GM08714 (cell line): ENCODE measurements around the gene CALML5.

Experiments
- H3K4me3 ChIP-seq: fragments of 200-500 bp; sonication (Bioruptor generic); 2 replicates; pipeline ENCODE4 v1.5.1; 2014; ENCODE audit warnings: mild to moderate bottlenecking, low read length, inconsistent platforms
- ZNF274 ChIP-seq: IDR thresholded peaks from 2 replicates; pipeline ENCODE4 v1.6.1; 2012; ENCODE audit warnings: mild to moderate bottlenecking, low read depth, low read length

CALML5 gene

DNA sequence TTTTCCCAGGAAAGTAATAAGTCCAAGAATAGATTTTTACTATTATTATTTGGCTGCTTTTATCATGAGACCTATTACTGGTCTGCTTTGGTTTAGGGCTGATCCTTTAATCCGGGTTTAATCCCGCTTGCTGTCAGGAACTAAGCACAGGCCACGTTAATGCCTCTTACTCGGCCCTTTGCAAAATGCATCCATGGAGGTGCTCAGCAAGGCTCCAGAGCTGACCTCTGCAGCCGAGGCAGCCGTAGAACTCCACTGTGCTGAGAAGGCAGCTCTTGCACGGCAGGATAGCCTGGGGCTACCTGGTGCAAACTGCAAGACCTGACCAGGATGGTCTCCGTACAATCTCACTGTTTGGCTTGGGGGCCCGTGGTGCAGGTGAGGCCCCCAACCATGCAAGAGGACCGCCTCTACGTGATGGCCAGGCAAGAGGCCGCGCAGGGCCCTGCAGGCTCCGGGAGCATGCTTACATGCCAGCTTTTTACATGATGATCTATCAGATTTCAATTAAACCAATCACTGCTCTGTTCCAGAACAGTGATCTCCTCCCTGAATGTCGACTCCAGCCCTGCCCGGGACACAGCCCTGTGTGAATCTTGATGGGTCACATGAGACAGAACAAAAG is 15.0 kb upstream of the CALML5 start:
- H3K4me3 ChIP-seq, result no peak overlapping the region

DNA sequence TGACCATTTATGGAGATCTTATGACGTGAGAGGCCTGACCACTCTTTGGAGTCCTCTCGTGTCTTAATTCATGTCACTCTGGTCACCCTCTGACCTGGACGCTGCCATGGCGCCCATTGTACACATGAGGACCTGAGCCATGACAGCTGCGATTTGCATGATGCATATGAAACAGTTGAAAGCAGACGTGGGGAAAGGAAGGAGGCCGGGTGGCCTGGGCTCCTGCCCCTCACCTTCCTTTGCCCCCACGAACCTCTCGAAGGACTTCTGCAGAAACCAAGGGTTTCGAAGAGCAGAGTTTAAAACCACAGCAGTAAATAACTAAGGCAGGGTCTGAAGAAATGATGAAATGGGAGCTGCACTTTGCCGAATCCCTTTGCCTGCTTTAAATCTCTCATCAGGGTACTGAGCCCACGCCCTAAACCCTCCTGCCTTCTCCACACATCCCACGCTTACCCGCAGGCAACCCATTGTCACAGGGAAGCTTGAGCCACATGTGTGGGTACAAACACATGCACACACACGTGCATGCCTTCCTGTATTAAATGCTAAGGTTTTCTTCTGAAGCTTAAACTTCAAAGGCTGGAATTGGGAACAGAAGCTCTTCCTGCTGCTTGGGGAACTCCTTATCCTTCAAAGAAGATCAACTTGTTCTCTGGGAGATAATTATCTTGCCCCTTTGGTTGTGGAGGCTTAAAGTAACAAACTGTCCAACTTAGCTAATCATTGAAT is 13.7 kb upstream of the CALML5 start:
- no peak for TF ChIP-seq ZNF274
- no peak overlapping the region for H3K4me3 ChIP-seq

More for the DNA sequence above, 15.0 kb upstream of the CALML5 start:
- TF ChIP-seq ZNF274, result no peak

DNA sequence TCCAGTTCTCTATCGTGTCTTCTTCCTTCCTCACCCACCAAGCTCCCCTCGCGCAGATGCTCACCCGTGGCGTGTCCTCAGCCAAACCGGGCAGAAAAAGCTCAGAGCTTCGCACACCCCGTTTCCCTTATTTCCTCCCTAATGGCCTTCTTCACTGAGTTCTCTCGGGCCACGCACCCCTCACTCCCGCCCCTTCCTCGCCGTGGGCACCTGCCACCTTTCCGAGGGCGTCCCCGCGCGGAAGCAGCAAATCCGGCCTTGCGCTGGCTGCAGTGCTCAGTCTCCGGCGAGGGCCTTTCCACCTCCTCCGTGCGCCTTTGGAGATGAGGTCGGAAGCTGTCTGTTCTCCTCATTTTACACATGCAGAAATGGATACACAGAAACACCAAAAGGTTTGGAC is 13.0 kb upstream of the CALML5 start:
- H3K4me3 ChIP-seq, result no peak overlapping the region
- TF ChIP-seq ZNF274, result no peak

DNA sequence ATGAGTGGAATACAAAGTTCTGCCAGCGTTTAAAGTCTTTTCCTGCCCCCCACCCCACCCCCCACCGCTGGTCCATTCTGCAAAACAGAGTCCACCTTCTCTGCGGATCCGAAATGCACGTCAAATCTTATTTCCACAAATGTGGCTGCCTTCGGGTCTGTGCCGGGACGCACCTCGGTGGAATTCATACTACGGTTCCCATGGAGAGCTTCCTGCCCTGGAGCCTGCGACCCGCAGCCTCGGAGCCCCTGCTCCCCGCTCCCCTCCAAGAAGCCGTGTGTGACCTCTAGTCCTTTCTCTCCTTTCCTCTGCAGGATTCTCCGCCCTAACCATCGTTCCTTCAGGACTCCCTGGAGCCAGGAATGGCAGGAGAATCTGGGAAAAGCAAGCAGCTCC is 12.5 kb upstream of the CALML5 start:
- no peak for TF ChIP-seq ZNF274
- no peak overlapping the region for H3K4me3 ChIP-seq

DNA sequence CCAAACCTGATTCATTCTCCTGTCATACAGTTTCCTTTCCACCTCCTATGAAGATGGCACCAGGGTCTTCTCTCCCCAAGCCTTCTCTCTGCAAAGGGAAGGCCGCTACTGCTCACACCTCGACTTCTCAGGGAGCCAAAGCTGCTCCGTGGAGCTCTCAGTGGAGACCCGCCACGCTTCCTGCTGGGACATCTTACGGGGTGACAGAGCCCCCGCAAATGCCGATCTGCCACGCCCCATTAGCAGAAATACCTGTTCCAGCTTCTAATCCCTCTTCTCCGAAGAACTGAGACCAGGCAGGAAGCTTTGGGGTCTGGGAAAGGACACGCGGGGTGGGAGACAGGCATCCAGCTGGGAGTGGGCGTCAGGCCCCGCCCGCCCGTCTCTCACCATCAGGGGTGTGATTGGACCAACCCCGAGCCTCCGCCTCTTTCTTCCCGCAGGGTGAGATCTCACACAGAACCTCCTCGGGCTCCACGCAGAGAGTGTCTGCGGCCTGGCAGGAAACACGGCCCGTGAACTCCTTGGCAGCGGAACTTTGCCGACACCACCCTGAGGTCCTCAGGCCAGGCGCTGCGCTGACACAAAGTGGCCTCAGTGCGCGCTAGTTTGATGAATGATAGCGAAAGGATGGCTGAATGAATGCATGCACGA is 12.0 kb upstream of the CALML5 start:
- H3K4me3 ChIP-seq, result no peak overlapping the region
- no peak for TF ChIP-seq ZNF274

DNA sequence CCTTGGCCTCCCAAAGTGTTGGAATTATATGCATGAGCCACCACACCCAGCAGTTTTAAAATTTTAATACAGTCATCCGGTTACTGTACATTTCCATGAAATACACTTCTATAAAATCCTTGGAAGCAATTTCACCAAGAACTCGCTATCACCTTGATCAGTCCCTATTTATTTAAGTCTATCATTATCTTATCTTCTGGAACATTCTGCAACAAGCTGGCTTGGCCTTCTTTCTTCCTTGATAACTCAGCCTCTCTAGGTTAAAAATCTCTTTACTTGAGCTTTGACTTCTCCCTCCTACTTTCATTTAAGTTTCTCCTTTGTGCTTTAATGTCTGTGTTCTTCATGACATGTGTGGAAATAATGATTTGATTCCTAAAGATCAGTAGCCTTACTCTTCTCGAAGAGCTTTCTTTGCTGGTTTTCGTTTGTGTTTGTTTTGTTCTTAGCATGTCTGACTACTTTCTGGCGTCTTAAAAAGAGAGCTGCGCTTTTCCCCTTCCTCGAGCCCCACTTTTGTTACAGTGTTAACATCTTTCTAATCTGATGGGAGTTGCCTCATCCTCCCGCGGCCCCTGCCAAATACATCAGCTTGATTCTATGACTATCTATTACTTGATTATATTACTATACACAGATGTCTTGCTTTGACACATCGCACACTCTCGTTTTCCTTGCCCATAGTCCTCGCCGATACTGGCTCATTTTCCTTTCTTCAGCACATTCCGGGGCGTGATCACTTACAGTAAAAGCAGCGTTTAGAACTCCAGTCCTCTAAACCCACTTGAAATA is 11.1 kb upstream of the CALML5 start:
- no peak overlapping the region for H3K4me3 ChIP-seq
- no peak for TF ChIP-seq ZNF274

DNA sequence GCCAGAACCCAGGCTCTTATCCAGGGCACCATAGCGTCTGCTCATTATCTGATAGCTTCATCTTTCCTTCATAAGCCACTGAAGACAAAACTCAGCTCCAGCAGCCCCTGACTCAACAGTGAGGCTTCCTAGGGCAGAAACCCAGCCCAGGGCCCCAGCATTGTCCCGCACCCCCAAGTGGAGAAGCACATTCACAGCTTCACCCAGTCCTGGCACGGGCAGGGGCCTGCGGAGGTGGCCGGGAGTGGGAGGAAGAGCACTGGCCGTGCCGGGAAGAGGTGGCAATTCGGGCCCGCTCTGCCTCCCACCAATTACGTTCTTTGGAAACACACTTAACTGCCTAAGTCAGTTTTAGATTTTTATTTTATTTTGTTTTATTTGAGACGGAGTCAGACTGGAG is 10.3 kb upstream of the CALML5 start:
- H3K4me3 ChIP-seq, result no peak overlapping the region
- TF ChIP-seq ZNF274, result no peak

DNA sequence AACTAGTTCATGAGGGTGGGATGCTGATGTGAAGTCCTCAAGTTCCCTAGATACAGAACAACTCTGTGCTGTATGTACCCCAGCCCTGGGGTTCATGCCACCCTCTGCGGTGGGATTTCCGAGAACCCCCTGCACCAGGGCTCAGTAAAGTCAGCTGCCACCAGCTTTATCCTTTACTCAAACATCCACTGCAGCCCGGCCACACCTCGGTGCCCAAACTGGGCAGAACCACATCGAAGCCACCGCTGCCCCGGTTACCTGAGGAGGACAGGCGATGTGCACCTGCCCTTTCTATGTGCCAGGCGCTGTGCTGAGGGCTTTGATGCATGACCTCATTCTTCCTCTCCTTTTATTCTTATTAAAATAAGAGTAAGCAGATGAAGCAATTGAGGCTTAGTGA is 9.9 kb upstream of the CALML5 start:
- TF ChIP-seq ZNF274, result no peak
- no peak overlapping the region for H3K4me3 ChIP-seq

DNA sequence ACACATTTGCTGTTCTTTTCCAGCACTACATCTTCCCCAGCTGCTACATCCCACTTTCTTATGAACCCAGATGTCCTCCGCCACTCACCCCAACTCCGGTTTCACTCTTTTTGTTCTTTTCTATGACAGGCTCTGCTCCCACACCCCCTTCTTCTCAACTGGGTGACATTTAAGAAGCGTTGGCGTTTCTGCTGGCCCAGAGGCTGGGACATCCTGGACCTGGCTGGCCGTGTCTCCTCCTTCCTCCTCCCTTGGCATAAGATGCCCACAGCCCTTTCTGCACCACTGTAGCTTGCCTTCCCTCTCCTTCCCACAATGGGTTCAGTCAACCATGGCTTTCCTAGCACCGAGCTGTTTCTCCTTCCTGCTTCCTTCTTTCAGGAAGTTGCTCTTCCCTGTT is 9.4 kb upstream of the CALML5 start:
- no peak for TF ChIP-seq ZNF274

DNA sequence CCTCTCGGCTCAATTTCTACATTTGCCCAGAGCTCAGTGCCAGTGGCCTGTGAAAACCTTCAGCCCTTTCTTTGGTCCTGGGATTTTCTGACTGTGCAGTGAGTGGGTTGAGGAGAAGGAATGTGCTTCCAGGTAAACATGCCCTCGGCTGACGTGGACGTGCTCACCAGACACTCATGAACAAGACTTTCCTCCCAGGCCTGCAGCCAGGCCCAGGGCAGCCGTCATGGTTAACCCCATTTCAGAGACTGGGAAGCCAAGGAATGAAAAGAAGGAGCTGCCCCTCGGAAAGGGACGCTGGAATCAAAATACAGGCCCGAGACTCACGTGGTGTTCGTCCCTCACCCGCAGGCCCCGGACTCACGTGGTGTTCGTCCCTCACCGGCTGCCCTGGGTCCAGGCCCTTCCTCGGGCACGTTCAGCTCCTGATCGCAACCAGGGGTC is 8.8 kb upstream of the CALML5 start:
- no peak for TF ChIP-seq ZNF274
- no peak overlapping the region for H3K4me3 ChIP-seq

More for the DNA sequence above, 9.4 kb upstream of the CALML5 start:
- no peak overlapping the region for H3K4me3 ChIP-seq

DNA sequence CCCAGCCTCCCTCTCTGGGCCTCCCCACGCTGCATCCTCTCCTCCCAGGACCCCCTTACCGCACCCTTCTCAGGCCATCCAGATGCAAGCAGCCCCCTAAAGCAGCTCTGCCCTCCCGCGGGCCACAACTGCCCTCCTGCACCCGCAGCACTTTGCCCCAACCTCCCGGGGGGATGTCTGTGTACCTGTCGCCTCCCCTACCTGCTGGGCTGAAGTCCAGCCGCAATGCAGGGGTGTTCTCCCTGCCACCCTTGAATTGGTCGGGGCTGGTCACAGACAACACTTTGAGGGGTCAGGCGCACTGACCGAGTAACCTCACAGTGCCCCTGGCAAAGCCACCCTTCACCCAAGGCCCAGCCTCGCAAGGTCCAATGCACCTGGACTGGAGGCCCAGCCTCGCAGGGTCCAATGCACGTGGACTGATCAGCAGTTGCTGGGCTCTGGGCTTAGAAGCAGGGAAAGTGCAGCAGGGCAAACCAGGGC is 8.3 kb upstream of the CALML5 start:
- TF ChIP-seq ZNF274, result no peak
- no peak overlapping the region for H3K4me3 ChIP-seq

DNA sequence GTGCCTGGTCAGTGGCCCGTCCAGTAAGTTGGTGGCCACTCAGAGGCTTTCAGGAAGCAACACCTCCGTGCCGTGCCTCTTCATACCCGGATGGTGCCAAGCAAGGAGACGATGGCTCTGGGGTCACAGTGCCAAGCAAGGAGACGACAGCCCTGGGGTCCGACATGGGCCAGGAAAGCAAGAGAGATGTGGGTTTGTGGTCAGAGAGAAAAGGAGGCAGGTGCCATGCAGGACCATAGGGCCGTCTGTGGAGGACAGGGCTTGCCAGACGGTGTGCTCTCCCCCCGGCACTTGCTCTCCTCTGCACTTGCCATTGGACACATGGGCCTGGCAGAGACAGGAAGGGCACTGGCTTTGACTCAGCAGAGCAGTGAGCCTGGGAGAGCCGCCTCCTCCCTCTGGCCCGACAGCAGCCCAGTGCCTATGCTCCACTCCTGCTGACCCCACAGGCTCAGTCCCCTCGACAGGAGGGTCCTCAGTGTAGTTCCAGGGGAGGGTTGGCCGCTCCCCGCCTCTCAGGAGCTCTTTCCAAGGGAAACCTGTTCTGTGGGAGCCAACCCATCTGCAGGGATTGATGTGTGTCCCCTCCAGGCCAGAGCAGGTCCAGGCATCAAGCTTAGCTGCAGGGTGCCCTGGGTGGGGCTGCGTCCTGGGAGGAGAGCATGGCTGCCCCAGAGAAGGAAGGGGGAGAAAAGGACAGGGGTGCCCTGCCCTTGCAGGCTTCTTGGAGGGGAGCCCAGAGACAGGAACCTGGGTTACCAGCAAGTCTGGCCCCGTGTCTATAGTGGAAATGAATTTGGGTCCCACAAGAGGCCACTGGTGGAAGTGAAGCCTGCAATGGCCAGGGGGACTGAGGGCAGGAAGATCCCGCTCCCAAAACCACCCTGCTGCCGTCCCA is 7.6 kb upstream of the CALML5 start:
- no peak for TF ChIP-seq ZNF274
- no peak overlapping the region for H3K4me3 ChIP-seq

DNA sequence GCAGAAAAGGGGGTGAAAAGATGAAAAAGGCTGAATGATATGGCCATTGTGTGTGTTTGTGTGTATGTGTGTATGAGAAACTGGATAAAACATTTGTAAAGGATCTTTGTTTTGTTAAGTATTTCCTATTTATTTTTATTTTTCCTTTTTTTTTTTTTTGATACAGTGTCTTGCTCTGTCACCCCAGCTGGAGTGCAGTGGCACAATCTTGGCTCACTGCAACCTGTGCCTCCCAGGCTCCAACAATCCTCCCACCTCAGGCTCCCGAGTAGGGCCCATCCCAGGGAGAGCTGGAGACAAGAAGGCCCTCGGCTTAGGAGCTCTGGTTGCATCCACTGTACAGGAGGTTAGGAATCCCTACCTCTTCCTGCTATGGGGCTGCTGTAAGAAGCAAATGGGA is 6.9 kb upstream of the CALML5 start:
- no peak for TF ChIP-seq ZNF274

More for the DNA sequence above, 6.9 kb upstream of the CALML5 start:
- H3K4me3 ChIP-seq, result no peak overlapping the region
